ENCODE results near the gene CDC73.

DNA sequence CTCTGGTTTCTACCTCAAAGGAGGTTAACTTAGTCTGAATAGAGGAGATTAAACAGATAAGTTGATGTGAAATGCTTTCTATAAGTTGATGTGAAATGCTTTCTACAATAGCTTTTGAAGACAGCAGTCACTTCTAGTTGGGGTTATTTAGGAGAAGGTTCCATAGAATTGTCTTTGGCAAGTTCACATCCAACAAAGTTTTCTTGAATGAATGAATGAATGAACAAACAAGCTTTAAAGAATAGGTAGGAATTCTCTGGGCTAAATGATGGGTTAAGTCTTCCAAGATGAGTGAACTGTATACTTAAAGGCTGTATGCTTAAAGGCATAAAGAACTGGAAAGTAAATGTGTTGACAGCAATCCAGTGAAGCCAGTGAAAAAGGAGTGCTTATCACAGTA is 1.9 kb downstream of the CDC73 start:
- TF ChIP-seq, protein P1, sequence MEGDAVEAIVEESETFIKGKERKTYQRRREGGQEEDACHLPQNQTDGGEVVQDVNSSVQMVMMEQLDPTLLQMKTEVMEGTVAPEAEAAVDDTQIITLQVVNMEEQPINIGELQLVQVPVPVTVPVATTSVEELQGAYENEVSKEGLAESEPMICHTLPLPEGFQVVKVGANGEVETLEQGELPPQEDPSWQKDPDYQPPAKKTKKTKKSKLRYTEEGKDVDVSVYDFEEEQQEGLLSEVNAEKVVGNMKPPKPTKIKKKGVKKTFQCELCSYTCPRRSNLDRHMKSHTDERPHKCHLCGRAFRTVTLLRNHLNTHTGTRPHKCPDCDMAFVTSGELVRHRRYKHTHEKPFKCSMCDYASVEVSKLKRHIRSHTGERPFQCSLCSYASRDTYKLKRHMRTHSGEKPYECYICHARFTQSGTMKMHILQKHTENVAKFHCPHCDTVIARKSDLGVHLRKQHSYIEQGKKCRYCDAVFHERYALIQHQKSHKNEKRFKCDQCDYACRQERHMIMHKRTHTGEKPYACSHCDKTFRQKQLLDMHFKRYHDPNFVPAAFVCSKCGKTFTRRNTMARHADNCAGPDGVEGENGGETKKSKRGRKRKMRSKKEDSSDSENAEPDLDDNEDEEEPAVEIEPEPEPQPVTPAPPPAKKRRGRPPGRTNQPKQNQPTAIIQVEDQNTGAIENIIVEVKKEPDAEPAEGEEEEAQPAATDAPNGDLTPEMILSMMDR (IDR thresholded peaks at IDR 0.05; ENCODE audit: poor library complexity): no peak
- TF ChIP-seq EZH2phosphoT487 (IDR thresholded peaks at IDR 0.05; ENCODE audit: low read depth, severe bottlenecking, unreplicated experiment): no peak
- TF ChIP-seq EZH2 (IDR thresholded peaks at IDR 0.05; ENCODE audit: borderline replicate concordance): no peak

All from hepatocyte (in vitro differentiated cells).